ENCODE data around the gene TUBGCP5. TPM values are rescaled to one million over a fixed set of nuclear protein-coding genes. Genes with fewer than 3 reads are reported as not detected.

TUBGCP5 gene
- total RNA-seq, 1 donor from 2014 or later: 14.6 TPM

- Mint-ChIP-seq H3K27ac (ENCODE audit: unreplicated experiment) (peak overlapping the region; percentile 79), H3K4me3 (ENCODE audit: unreplicated experiment) (no peak overlapping the region)
Observed at GRCh38 chr15:22967084-22967770, 72.1 kb downstream of the TUBGCP5 start.

GRCh38 chr15:22966321-22967083 is 72.9 kb downstream of the TUBGCP5 start:
- H3K36me3 Mint-ChIP-seq (ENCODE audit: low read depth): no peaks in the 10 kb centered on the region
- TF ChIP-seq, protein P1, sequence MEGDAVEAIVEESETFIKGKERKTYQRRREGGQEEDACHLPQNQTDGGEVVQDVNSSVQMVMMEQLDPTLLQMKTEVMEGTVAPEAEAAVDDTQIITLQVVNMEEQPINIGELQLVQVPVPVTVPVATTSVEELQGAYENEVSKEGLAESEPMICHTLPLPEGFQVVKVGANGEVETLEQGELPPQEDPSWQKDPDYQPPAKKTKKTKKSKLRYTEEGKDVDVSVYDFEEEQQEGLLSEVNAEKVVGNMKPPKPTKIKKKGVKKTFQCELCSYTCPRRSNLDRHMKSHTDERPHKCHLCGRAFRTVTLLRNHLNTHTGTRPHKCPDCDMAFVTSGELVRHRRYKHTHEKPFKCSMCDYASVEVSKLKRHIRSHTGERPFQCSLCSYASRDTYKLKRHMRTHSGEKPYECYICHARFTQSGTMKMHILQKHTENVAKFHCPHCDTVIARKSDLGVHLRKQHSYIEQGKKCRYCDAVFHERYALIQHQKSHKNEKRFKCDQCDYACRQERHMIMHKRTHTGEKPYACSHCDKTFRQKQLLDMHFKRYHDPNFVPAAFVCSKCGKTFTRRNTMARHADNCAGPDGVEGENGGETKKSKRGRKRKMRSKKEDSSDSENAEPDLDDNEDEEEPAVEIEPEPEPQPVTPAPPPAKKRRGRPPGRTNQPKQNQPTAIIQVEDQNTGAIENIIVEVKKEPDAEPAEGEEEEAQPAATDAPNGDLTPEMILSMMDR (IDR thresholded peaks at IDR 0.05): no peak
- H3K27ac Mint-ChIP-seq (ENCODE audit: unreplicated experiment): peak overlapping the region; percentile 79
- no peaks in the 10 kb centered on the region for H3K27me3 Mint-ChIP-seq (ENCODE audit: low read depth)
- DNase-seq (ENCODE audit: low spot score): no peak
- peaks cover 7% of the 10 kb centered on the region for H3K9me3 Mint-ChIP-seq (ENCODE audit: low read depth)
- no peak overlapping the region for H3K4me3 Mint-ChIP-seq (ENCODE audit: unreplicated experiment)
- peaks cover 58% of the 10 kb centered on the region for H3K4me1 Mint-ChIP-seq (ENCODE audit: low read depth)

More at GRCh38 chr15:22967084-22967770, 72.1 kb downstream of the TUBGCP5 start:
- Mint-ChIP-seq H3K4me1 (ENCODE audit: low read depth) (peaks cover 51% of the 10 kb centered on the region), H3K36me3 (ENCODE audit: low read depth) (no peaks in the 10 kb centered on the region), H3K27me3 (ENCODE audit: low read depth) (no peaks in the 10 kb centered on the region), H3K9me3 (ENCODE audit: low read depth) (peaks cover 7% of the 10 kb centered on the region)
- TF ChIP-seq, protein P1 (IDR thresholded peaks at IDR 0.05): no peak
- no peak for DNase-seq (ENCODE audit: low spot score)

- Mint-ChIP-seq H3K4me3 (ENCODE audit: unreplicated experiment) (no peak overlapping the region), H3K27me3 (ENCODE audit: low read depth) (no peaks in the 10 kb centered on the region), H3K27ac (ENCODE audit: unreplicated experiment) (peak overlapping the region; percentile 43), H3K9me3 (ENCODE audit: low read depth) (no peaks in the 10 kb centered on the region), H3K36me3 (ENCODE audit: low read depth) (no peaks in the 10 kb centered on the region), H3K4me1 (ENCODE audit: low read depth) (peaks cover 72% of the 10 kb centered on the region)
- TF ChIP-seq, protein P1 (IDR thresholded peaks at IDR 0.05): no peak
- no peak for DNase-seq (ENCODE audit: low spot score)
Observed at GRCh38 chr15:22963641-22964040, 75.7 kb downstream of the TUBGCP5 start.

DNA sequence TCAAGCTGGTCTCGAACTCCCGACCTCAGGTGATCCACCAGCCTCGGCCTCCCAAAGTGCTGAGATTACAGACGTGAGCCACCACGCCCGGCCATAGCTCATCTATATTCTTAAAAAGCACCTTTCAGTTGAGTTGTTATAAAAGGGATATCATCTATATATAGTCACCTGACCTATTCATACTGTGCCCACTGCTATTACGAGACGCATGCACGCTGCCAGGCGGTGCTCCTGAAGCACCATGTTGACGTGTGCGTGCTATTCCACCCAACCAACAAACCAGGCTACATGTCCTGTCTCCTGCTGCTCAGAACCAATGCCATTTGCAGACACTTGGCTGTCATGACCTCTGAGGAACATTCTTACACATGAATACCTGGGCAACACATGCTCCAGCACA is 76.8 kb downstream of the TUBGCP5 start:
- TF ChIP-seq, protein P1 (IDR thresholded peaks at IDR 0.05): no peak
- Mint-ChIP-seq H3K4me3 (ENCODE audit: unreplicated experiment) (no peak overlapping the region), H3K9me3 (ENCODE audit: low read depth) (no peaks in the 10 kb centered on the region), H3K36me3 (ENCODE audit: low read depth) (no peaks in the 10 kb centered on the region), H3K4me1 (ENCODE audit: low read depth) (peaks cover 62% of the 10 kb centered on the region), H3K27me3 (ENCODE audit: low read depth) (no peaks in the 10 kb centered on the region), H3K27ac (ENCODE audit: unreplicated experiment) (peak overlapping the region; percentile 24)
- no peak for DNase-seq (ENCODE audit: low spot score)

DNA sequence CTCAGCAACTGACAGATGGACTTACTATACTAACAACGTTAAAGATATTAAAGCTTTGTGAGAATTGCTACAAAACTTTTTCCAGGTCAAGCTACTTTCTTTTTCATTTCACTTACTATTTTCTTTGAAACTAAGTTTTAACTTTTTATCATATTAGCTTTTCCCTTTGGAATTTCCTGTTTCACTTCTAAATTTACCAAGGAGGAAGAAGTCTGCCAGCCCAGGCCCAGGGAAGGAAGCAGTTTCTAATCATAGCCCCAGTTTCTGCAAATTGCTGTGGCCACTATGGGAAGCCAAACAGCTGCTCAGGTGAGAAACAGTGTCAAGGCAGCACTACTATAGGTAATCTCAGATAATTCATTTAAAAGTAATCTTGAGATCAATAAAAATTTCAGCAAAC is 77.6 kb downstream of the TUBGCP5 start:
- Mint-ChIP-seq H3K9me3 (ENCODE audit: low read depth) (no peaks in the 10 kb centered on the region), H3K4me3 (ENCODE audit: unreplicated experiment) (peak overlapping the region; percentile 44), H3K27me3 (ENCODE audit: low read depth) (no peaks in the 10 kb centered on the region), H3K36me3 (ENCODE audit: low read depth) (no peaks in the 10 kb centered on the region), H3K27ac (ENCODE audit: unreplicated experiment) (peak overlapping the region; percentile 90), H3K4me1 (ENCODE audit: low read depth) (peaks cover 55% of the 10 kb centered on the region)
- DNase-seq (ENCODE audit: low spot score): no peak
- TF ChIP-seq, protein P1 (IDR thresholded peaks at IDR 0.05): no peak

Measured in chondrocyte (in vitro differentiated cells).